Heart left ventricle (tissue), 16 donors: ENCODE data around the gene SIX2. TPM values are rescaled to one million over a fixed set of nuclear protein-coding genes. Genes with fewer than 3 reads are reported as not detected.

Source experiments
- ATAC-seq, 4 donors: fragments of 200-7000 bp; cut with Tn5 transposase; one replicate each; pipeline ENCODE4 v1.9.1; 2020 to 2022; ENCODE audit warnings: moderate library complexity in 4 of 4, mild to moderate bottlenecking in 3 of 4, moderate number of reproducible peaks in 1 of 4
- DNase-seq, 5 donors: peaks; one replicate each; pipeline ENCODE4 v3.0.0-alpha.2; 2020
- H3K27ac ChIP-seq, 12 donors: fragments of 200-600 bp; sonication (generic) in 4 of 12; one replicate each; pipeline versions ENCODE4 v1.5.0 to v1.8.0; 2016 to 2022; ENCODE audit warnings: mild to moderate bottlenecking in 2 of 12
- H3K27me3 ChIP-seq, 9 donors: fragments of 200-600 bp; sonication (generic) in 2 of 9; one replicate each; pipeline versions ENCODE4 v1.5.1 to v1.8.0; 2016 to 2022; ENCODE audit warnings: mild to moderate bottlenecking in 3 of 9
- H3K36me3 ChIP-seq, 9 donors: fragments of 200-600 bp; sonication (generic) in 2 of 9; one replicate each; pipeline versions ENCODE4 v1.5.0 to v1.8.0; 2018 to 2022; ENCODE audit warnings: mild to moderate bottlenecking in 2 of 9
- H3K4me1 ChIP-seq, 12 donors: fragments of 200-600 bp; sonication (generic) in 4 of 12; one replicate each; pipeline versions ENCODE4 v1.5.0 to v1.8.0; 2016 to 2022; ENCODE audit warnings: mild to moderate bottlenecking in 3 of 12
- H3K4me3 ChIP-seq, 12 donors: fragments of 200-600 bp; sonication (generic) in 4 of 12; one replicate each; pipeline versions ENCODE4 v1.5.0 to v1.8.0; 2017 to 2022; ENCODE audit warnings: mild to moderate bottlenecking in 9 of 12, moderate library complexity in 4 of 12
- H3K9me3 ChIP-seq, 12 donors: fragments of 200-600 bp; sonication (generic) in 4 of 12; one replicate each; pipeline versions ENCODE4 v1.5.0 to v1.8.0; 2016 to 2022; ENCODE audit warnings: mild to moderate bottlenecking in 1 of 12
- CTCF ChIP-seq, 12 donors: fragments of 200-600 bp; sonication (generic) in 4 of 12; IDR thresholded peaks; one replicate each; pipeline versions ENCODE4 v1.5.0 to v1.8.0; 2018 to 2022; ENCODE audit warnings: antibody characterized with exemption in 12 of 12, mild to moderate bottlenecking in 5 of 12
- POLR2A ChIP-seq, 2 donors: fragments of 450-650 bp; IDR thresholded peaks; one replicate each; pipeline ENCODE4 v1.6.1; 2017; ENCODE audit warnings: antibody characterized with exemption in 2 of 2, mild to moderate bottlenecking in 2 of 2, moderate library complexity in 2 of 2
- WGBS, 4 donors: extraction: QIAGEN DNeasy Blood & Tissue Kit in 2 of 4; methylation state at CpG; one replicate each; pipeline versions ENCODE4 v1.1.5 to v1.1.7; 2013 to 2018; 5-methylcytosine and 5-hydroxymethylcytosine counted together
- intact Hi-C, 10 donors: fragments of 100-400 bp; cut with DNase I; formaldehyde crosslinking; loops; one replicate each; pipeline versions ENCODE4 v1.11.1 to v1.14.2; 2022
- polyA plus RNA-seq, 2 donors: library from polyadenylated mRNA; stranded (reverse); fragments of 200-250 nt; gene quantifications; one replicate each; pipeline ENCODE4 v1.2.3, GENCODE V29; 2013
- total RNA-seq, 9 donors: library from RNA; depleted of rRNA in 2 of 9; stranded (reverse); fragments of >200 nt in 2 of 9; fragmentation: NEBNext Ultra II Directional in 3 of 9; extraction: Animal tissue kit (Norgen Biotek cat#: 25700) in 3 of 9; gene quantifications; one replicate each; pipeline versions ENCODE4 v1.1.0 to v1.2.4, GENCODE V29; 2016 to 2023
- donor health status: ischemic (EF 13 %, LVEDD 7.1; RV severe dilation, severe dysfunction).
- donor health status: healthy with polysubstance abuse.
- donor health status: DM: no; HTN: yes; CAD: no.
- donor health status: DM: no; HTN: no; CAD: no.
- donor health status: ischemic (EF 25% LVEDD 6.9; RV normal size, moderate dysfunction).
- donor health status: ischemic (EF 25% LVEDD 5.7; RV mildly dilated, moderate dysfunction).
- donor health status: healthy.
- donor health status: DM: yes; HTN: yes; CAD: no.
- donor health status: ischemic (EF 35%, LVEDD 5.7; RV mildly dilated, moderate dysfunction).
- donor health status: nonischemic (EF 11% LVEDD 7.7; RV severe dilation, severe dysfunction).
- donor health status: DM: yes; HTN: yes; CAD: no.
- donor health status: PGD.
- donor health status: ischemic (EF 29% LVEDD 5.4; RV normal size, mild dysfunction).
- donor health status: nonischemic (EF 23%, LVEDD 6.1; RV moderate dilation, normal function).

SIX2 gene
- total and polyA plus RNA-seq, 11 donors: 0.32 to 2.0 (median 0.99) TPM

- TF ChIP-seq CTCF (IDR thresholded peaks at IDR 0.05): no peak
- no peak for TF ChIP-seq POLR2A (IDR thresholded peaks at IDR 0.05)
- ATAC-seq (no peak), DNase-seq (no peak)
- 54 to 66% (median 61%) methylated on average over 3 of the region's 3 CpGs for WGBS, 4 donors
- Histone ChIP-seq H3K9me3 (no peaks in the 10 kb centered on the region), H3K4me3 (peak overlapping the region in 6 of 12 donors; percentile 52 to 63 (median 54)), H3K27me3 (peaks cover 49 to 95% (median 73%) of the 10 kb centered on the region in 9 donors), H3K27ac (peak overlapping the region in 2 of 12 donors; percentile 74 to 82), H3K4me1 (peaks cover 4 to 49% (median 32%) of the 10 kb centered on the region in 12 donors), H3K36me3 (no peaks in the 10 kb centered on the region)
- intact Hi-C loops: no loop called here
Measured at GRCh38 chr2:45011121-45011520, 1.9 kb upstream of the SIX2 start.

- peak overlapping the region in 11 of 12 donors; percentile 52 to 85 (median 74) for H3K27ac ChIP-seq
- TF ChIP-seq POLR2A (IDR thresholded peaks at IDR 0.05): no peak
- peaks cover 51 to 98% (median 77%) of the 10 kb centered on the region in 9 donors for H3K27me3 ChIP-seq
- ATAC-seq (no peak), DNase-seq (no peak)
- no peaks in the 10 kb centered on the region for H3K9me3 ChIP-seq
- WGBS, 4 donors: 2 to 14% (median 6%) methylated on average over 5 of the region's 5 CpGs
- intact Hi-C loops: no loop called here
- H3K4me3 ChIP-seq: peak overlapping the region in 11 of 12 donors; percentile 20 to 63 (median 54)
- peaks cover 4 to 53% (median 32%) of the 10 kb centered on the region in 12 donors for H3K4me1 ChIP-seq
- no peaks in the 10 kb centered on the region for H3K36me3 ChIP-seq
Measured at GRCh38 chr2:45010702-45011012, 1.4 kb upstream of the SIX2 start.

DNA sequence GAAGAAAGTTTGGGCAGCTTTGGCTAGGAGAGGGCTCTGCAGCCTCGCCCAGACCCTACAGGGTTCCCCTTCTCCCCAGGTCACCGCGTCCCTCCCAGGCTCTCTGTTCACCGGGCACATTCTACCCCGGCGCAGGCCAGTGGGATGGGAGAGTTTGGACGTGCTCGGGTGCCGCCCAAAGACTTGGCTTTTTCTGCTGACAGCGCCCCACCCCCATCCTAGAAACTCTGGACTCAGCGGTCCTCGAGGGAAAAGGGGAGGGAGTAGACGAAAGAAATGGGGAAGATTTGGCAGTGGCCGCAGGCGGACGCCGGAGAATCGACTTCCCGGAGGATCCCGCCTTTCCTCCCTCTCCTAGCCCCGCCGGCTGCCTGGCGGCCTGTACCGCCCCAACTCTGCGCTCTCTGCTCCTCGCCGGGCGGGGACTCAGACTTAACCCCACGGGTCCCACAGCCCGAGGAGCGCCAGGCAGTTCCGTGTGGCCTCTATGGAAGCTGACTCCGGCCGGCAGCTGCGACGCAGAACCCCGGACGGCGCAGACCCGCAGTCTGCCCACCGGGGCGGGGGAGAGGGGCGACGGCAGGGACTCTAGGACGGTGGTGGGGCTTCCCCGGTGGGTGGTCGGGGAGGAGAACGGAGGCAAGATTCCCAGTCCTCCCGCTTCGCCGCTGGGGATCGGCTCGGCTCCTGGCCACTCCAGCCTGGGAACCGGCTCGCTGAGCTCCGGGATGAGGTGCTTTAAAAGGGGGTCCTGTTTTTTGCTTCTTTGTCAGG lies 863 bp upstream of the SIX2 start:
- Histone ChIP-seq H3K9me3 (no peaks in the 10 kb centered on the region), H3K4me1 (peaks cover 4 to 56% (median 33%) of the 10 kb centered on the region in 12 donors), H3K27ac (peak overlapping the region in 11 of 12 donors; percentile 54 to 85 (median 74)), H3K27me3 (peaks cover 57 to 99% (median 83%) of the 10 kb centered on the region in 9 donors), H3K36me3 (no peaks in the 10 kb centered on the region), H3K4me3 (peak overlapping the region; percentile 7 to 63 (median 54))
- DNase-seq: peak; percentile 81 to 86 (median 82)
- peak; percentile 64 to 75 (median 67) for ATAC-seq
- TF ChIP-seq POLR2A (IDR thresholded peaks at IDR 0.05) (no peak), CTCF (IDR thresholded peaks at IDR 0.05) (no peak)
- intact Hi-C loops: no loop called here
- WGBS, 4 donors: 0 to 1% (median 1%) methylated on average over 26 to 56 of the region's 56 CpGs

GRCh38 chr2:45008296-45009129 lies 739 bp downstream of the SIX2 start:
- 6 to 14% (median 12%) methylated on average over 36 to 75 of the region's 75 CpGs for WGBS, 4 donors
- Histone ChIP-seq H3K4me1 (peaks cover 4 to 63% (median 42%) of the 10 kb centered on the region in 12 donors), H3K9me3 (no peaks in the 10 kb centered on the region), H3K4me3 (peak overlapping the region; percentile 5 to 63 (median 54)), H3K36me3 (no peaks in the 10 kb centered on the region), H3K27ac (peak overlapping the region in 3 of 12 donors; percentile 1 to 82 (median 33)), H3K27me3 (peaks cover 54 to 99% (median 89%) of the 10 kb centered on the region in 9 donors)
- no peak for TF ChIP-seq POLR2A (IDR thresholded peaks at IDR 0.05)
- no peak for TF ChIP-seq CTCF (IDR thresholded peaks at IDR 0.05)
- no peak for ATAC-seq
- intact Hi-C loops: no loop called here
- peak in 1 of 5 donors; percentile 42 for DNase-seq
